SU-DHL-6 (cell line): ENCODE measurements around the gene HIVEP3.

Source experiments
- CTCF ChIP-seq: fragments of 200-600 bp; sonication (generic); IDR thresholded peaks from one replicate; pipeline ENCODE4 v1.5.1; 2017; ENCODE audit warnings: antibody characterized with exemption, mild to moderate bottlenecking, low read length, moderate library complexity; ENCODE audit not compliant: insufficient read depth, poor library complexity, severe bottlenecking
- EZH2phosphoT487 ChIP-seq: fragments of 200-600 bp; sonication (generic), shearing (Covaris generic); conservative IDR thresholded peaks from 2 replicates; pipeline ENCODE4 v1.6.1; 2018; ENCODE audit warnings: mild to moderate bottlenecking, antibody characterized with exemption, low read length, moderate library complexity, mixed read lengths

- TF ChIP-seq CTCF (no peak), EZH2phosphoT487 (no peak)
Measured at GRCh38 chr1:41498804-41499203, 419.9 kb downstream of the HIVEP3 start.
